ENCODE results near the gene UTP15. TPM values are rescaled to one million over a fixed set of nuclear protein-coding genes. Genes with fewer than 3 reads are reported as not detected.

UTP15 gene
- 25.9 and 41.1 TPM in 2 replicates for total RNA-seq

GRCh38 chr5:73565139-73565968, at the start of gene UTP15, which contains the start of gene ANKRA2:
Gene UTP15, plus strand, starts transcription at chr5:73565743. Its CDS starts 1,602 bp downstream, at chr5:73567345.
Gene ANKRA2, minus strand, starts transcription at chr5:73565639. Its CDS starts 2,758 bp downstream, at chr5:73562881.

GRCh38 chr5:73625944-73626811, 60.6 kb downstream of the UTP15 start, which contains the start of gene ARHGEF28:
Gene ARHGEF28, plus strand, starts transcription at chr5:73626196. Its CDS starts 58,656 bp downstream, at chr5:73684852.

Other genes starting within 250 kb of the UTP15 start
- 3.2 and 3.5 TPM in 2 replicates for gene FOXD1, start 117.0 kb upstream of the UTP15 start, total RNA-seq
- 184 and 190 TPM in 2 replicates for gene BTF3, start 67.3 kb upstream of the UTP15 start, total RNA-seq
- gene ANKRA2, start 104 bp upstream of the UTP15 start, total RNA-seq: 15.2 and 28.0 TPM in 2 replicates
- gene ARHGEF28, start 60.5 kb downstream of the UTP15 start, total RNA-seq: 25.8 and 49.0 TPM in 2 replicates

Data from uterine smooth muscle cell (primary cell).